Fibroblast of the aortic adventitia (primary cell): Measurements from ENCODE around the gene KCNQ1. TPM values are rescaled to one million over a fixed set of nuclear protein-coding genes. Genes with fewer than 3 reads are reported as not detected.

ENCODE experiments used
- DNase-seq: peaks from one replicate; pipeline ENCODE4 v3.0.0-alpha.2; 2010; ENCODE audit warnings: low read depth
- H3K4me3 ChIP-seq: 2 replicates; pipeline ENCODE4 v1.5.1; 2011; ENCODE audit warnings: low read depth, mild to moderate bottlenecking, control low read depth, low read length, moderate library complexity
- CTCF ChIP-seq: IDR thresholded peaks from 2 replicates; pipeline ENCODE4 v1.5.1; 2011; ENCODE audit warnings: mild to moderate bottlenecking, low read length, control low read depth, inconsistent platforms; ENCODE audit not compliant: insufficient read depth
- total RNA-seq: library from RNA; depleted of rRNA; stranded (reverse); fragments of >200 nt; gene quantifications from 2 replicates; pipeline ENCODE4 v1.2.3, GENCODE V29; 2012; ENCODE audit warnings: low replicate concordance

KCNQ1 gene
- total RNA-seq, 1 donor = not detected

- no peak for TF ChIP-seq CTCF
- H3K4me3 ChIP-seq = peak overlapping the region; percentile 75
- peak; percentile 24 for DNase-seq
Observed at GRCh38 chr11:2399488-2400068, 45.2 kb upstream of the KCNQ1 start.

GRCh38 chr11:2400069-2400761 lies 44.6 kb upstream of the KCNQ1 start, which contains the start of gene TSSC4:
Gene TSSC4 (plus strand): TSS chr11:2400750. CDS start chr11:2402634, 1,884 bp downstream.
- peak; percentile 100 for DNase-seq

GRCh38 chr11:2400762-2401435 lies 43.9 kb upstream of the KCNQ1 start:
- no peak for DNase-seq
- peak overlapping the region; percentile 94 for H3K4me3 ChIP-seq
- TF ChIP-seq CTCF = no peak

More at GRCh38 chr11:2400069-2400761, 44.6 kb upstream of the KCNQ1 start, which contains the start of gene TSSC4:
- TF ChIP-seq CTCF = peak; percentile 98
- H3K4me3 ChIP-seq = peak within 1 kb of the TSS; percentile 94

GRCh38 chr11:2401436-2401984 lies 43.3 kb upstream of the KCNQ1 start:
- no peak for DNase-seq
- no peak for TF ChIP-seq CTCF
- peak overlapping the region; percentile 94 for H3K4me3 ChIP-seq

- DNase-seq = no peak
- peak overlapping the region; percentile 94 for H3K4me3 ChIP-seq
- no peak for TF ChIP-seq CTCF
Observed at GRCh38 chr11:2402106-2402505, 42.7 kb upstream of the KCNQ1 start.

GRCh38 chr11:2402890-2403645 lies 41.7 kb upstream of the KCNQ1 start:
- no peak for DNase-seq
- H3K4me3 ChIP-seq = no peak overlapping the region
- TF ChIP-seq CTCF = no peak
